Endothelial cell of umbilical vein (primary cell): ENCODE data around the gene RUNDC1. TPM values are rescaled to one million over a fixed set of nuclear protein-coding genes. Genes with fewer than 3 reads are reported as not detected.

Experiments
- BruUV-seq: library from RNA; stranded (reverse); fragments of 400-500 nt; replicated peaks from 2 replicates; lab custom pipeline; 2021; lab: Mats Ljungman, UMichigan
- CTCF ChIA-PET: fragments of 300-600, 350-600 bp; sonication (Branson Sonifier 250); formaldehyde crosslinking; loops from one replicate; lab custom pipeline; 2021; ENCODE audit warnings: antibody characterized with exemption, inconsistent platforms; lab: Charles Lee
- POLR2A ChIA-PET: fragments of 300-600, 350-600 bp; sonication (Branson Sonifier 250); formaldehyde crosslinking; loops from one replicate; lab custom pipeline; 2021; ENCODE audit warnings: antibody characterized with exemption, inconsistent platforms; lab: Charles Lee
- DNase-seq: peaks from one replicate; pipeline ENCODE4 v3.0.0-alpha.2; 2011; ENCODE audit warnings: low read depth, low spot score
- FAIRE-seq: peaks from 2 replicates; lab custom pipeline; 2011; peaks lifted over from hg19 to GRCh38; lab: Jason Lieb, UNC
- H2AFZ ChIP-seq: 2 replicates; pipeline ENCODE4 v1.6.0; 2012; ENCODE audit warnings: low read depth, low read length, control low read depth, inconsistent platforms
- H3K27ac ChIP-seq: 2 replicates; pipeline ENCODE4 v1.5.1; 2011; ENCODE audit warnings: low read depth, mild to moderate bottlenecking, control low read depth, low read length, moderate library complexity; ENCODE audit not compliant: insufficient read depth
- H3K27me3 ChIP-seq, 2 experiments: 2 replicates each; pipeline versions ENCODE4 v1.6.0 to v1.6.1; 2011; ENCODE audit warnings: low read length in 2 of 2, mixed read lengths in 1 of 2; ENCODE audit not compliant: control insufficient read depth in 2 of 2, insufficient read depth in 2 of 2
- H3K36me3 ChIP-seq, 2 experiments: 2 replicates in 1 of 2; 3 replicates in 1 of 2; pipeline ENCODE4 v1.5.1; 2011; ENCODE audit warnings: low read length in 2 of 2, mild to moderate bottlenecking in 1 of 2, moderate library complexity in 1 of 2; ENCODE audit not compliant: control insufficient read depth in 2 of 2, insufficient read depth in 2 of 2; ENCODE audit errors: extremely low read depth in 1 of 2
- H3K4me1 ChIP-seq: 3 replicates; pipeline ENCODE4 v1.5.1; 2011; ENCODE audit warnings: mild to moderate bottlenecking, low read length; ENCODE audit not compliant: control insufficient read depth, insufficient read depth; ENCODE audit errors: extremely low read depth
- H3K4me2 ChIP-seq: 2 replicates; pipeline ENCODE4 v1.6.1; 2011; ENCODE audit warnings: low read length, control low read depth, mixed read lengths; ENCODE audit not compliant: insufficient read depth
- H3K4me3 ChIP-seq, 3 experiments: fragments of 200-600 bp in 1 of 3; sonication (generic), shearing (Covaris generic) in 1 of 3; replicated peaks in 1 of 3; 2 replicates each; pipeline ENCODE4 v1.5.1; 2011 to 2016; ENCODE audit warnings: control low read depth in 3 of 3, low read length in 3 of 3, mild to moderate bottlenecking in 2 of 3, inconsistent platforms in 1 of 3, low read depth in 1 of 3, moderate library complexity in 1 of 3; ENCODE audit not compliant: insufficient read depth in 1 of 3
- H3K79me2 ChIP-seq: 2 replicates; pipeline ENCODE4 v1.6.0; 2012; ENCODE audit warnings: low read length, inconsistent platforms; ENCODE audit not compliant: control insufficient read depth, insufficient read depth
- H3K9ac ChIP-seq: replicated peaks from 2 replicates; pipeline ENCODE3; 2011; ENCODE audit warnings: low read length, control low read depth; ENCODE audit not compliant: insufficient read depth; ENCODE audit errors: extremely low read depth
- H3K9me1 ChIP-seq: replicated peaks from 3 replicates; pipeline ENCODE4 v1.6.0; 2011; ENCODE audit warnings: mild to moderate bottlenecking, low read length; ENCODE audit not compliant: control insufficient read depth, insufficient read depth; ENCODE audit errors: extremely low read depth
- H3K9me3 ChIP-seq: replicated peaks from 2 replicates; pipeline ENCODE4 v1.5.1; 2012; ENCODE audit warnings: low read length, inconsistent platforms; ENCODE audit not compliant: control insufficient read depth, insufficient read depth
- H4K20me1 ChIP-seq: replicated peaks from 2 replicates; pipeline ENCODE3; 2011; ENCODE audit warnings: mild to moderate bottlenecking, low read length; ENCODE audit not compliant: control insufficient read depth, insufficient read depth; ENCODE audit errors: extremely low read depth
- EZH2 ChIP-seq: IDR thresholded peaks from 2 replicates; pipeline ENCODE4 v1.6.1; 2012; ENCODE audit warnings: borderline replicate concordance, low read depth, mild to moderate bottlenecking, moderate library complexity, low read length, inconsistent platforms; ENCODE audit not compliant: severe bottlenecking
- FOS ChIP-seq: IDR thresholded peaks from 2 replicates; pipeline ENCODE4 v1.6.1; 2011; ENCODE audit warnings: mild to moderate bottlenecking, low read length, moderate library complexity, borderline replicate concordance; ENCODE audit not compliant: insufficient read depth
- GATA2 ChIP-seq: IDR thresholded peaks from 2 replicates; pipeline ENCODE4 v1.7.0; 2011; ENCODE audit warnings: low read depth, mild to moderate bottlenecking, moderate library complexity, mixed read lengths, low read length; ENCODE audit not compliant: insufficient read length, insufficient read depth
- JUN ChIP-seq: IDR thresholded peaks from 2 replicates; pipeline ENCODE4 v1.6.1; 2011; ENCODE audit warnings: borderline replicate concordance, low read depth; ENCODE audit not compliant: insufficient read length, insufficient read depth
- MAX ChIP-seq: IDR thresholded peaks from 2 replicates; pipeline ENCODE4 v1.6.1; 2011; ENCODE audit not compliant: insufficient read depth, insufficient read length
- MYC ChIP-seq: IDR thresholded peaks from one replicate; pipeline ENCODE4 v1.6.1; 2011; ENCODE audit warnings: mild to moderate bottlenecking, low read depth, low read length
- POLR2A ChIP-seq: IDR thresholded peaks from 2 replicates; pipeline ENCODE4 v1.6.1; 2012; ENCODE audit warnings: low read depth, mild to moderate bottlenecking, control low read depth, low read length
- POLR2AphosphoS5 ChIP-seq: IDR thresholded peaks from 2 replicates; pipeline ENCODE4 v1.6.1; 2012; ENCODE audit warnings: low read depth, mild to moderate bottlenecking, control low read depth, low read length, moderate library complexity; ENCODE audit not compliant: insufficient read depth
- dilution Hi-C: fragments of 300-500 bp; cut with MboI; formaldehyde crosslinking; loops from one replicate; pipeline ENCODE4 v1.15.0; 2019; ENCODE audit warnings: low sequenced_read_pairs; ENCODE audit not compliant: extremely low pct_ligation_motif_present
- intact Hi-C: fragments of 100-400 bp; cut with micrococcal nuclease; formaldehyde crosslinking; loops from one replicate; pipeline ENCODE4 v1.10.0; 2022
- polyA plus RNA-seq, 4 experiments: library from polyadenylated mRNA; depleted of rRNA in 3 of 4; stranded (reverse) in 3 of 4; unstranded in 1 of 4; fragments of >200 nt; gene quantifications; 2 replicates each; pipeline versions ENCODE4 v1.2.1 to v1.2.3, GENCODE V29; 2011 to 2012; ENCODE audit warnings: missing spikeins in 1 of 4
- total RNA-seq: library from RNA; stranded (reverse); gene quantifications from 2 replicates; pipeline ENCODE4 v1.2.3, GENCODE V29; 2021

RUNDC1 gene
- total and polyA plus RNA-seq, 2 donors (not counting 3 experiments of a cell fraction or from before 2014, with no cell fraction given) = 9.2 to 12.0 TPM

GRCh38 chr17:43018008-43018853, 37.9 kb downstream of the RUNDC1 start:
- BruUV-seq = no TSS peak
- Histone ChIP-seq H4K20me1 (no peaks in the 10 kb centered on the region), H3K4me1 (peaks cover 37% of the 10 kb centered on the region), H3K36me3 (peaks cover 3 to 34% of the 10 kb centered on the region in 2 experiments), H3K27me3 (no peaks in the 10 kb centered on the region), H3K9me3 (no peaks in the 10 kb centered on the region), H3K9ac (no peak overlapping the region), H3K9me1 (no peaks in the 10 kb centered on the region), H3K79me2 (peaks cover 37% of the 10 kb centered on the region), H3K27ac (no peak overlapping the region), H2AFZ (no peak overlapping the region), H3K4me2 (peak overlapping the region; percentile 13), H3K4me3 (no peak overlapping the region)
- ChIA-PET CTCF (interaction anchor here (0.9 to 5.5 kb wide), 4 partner anchors 12 to 154 kb away, joined by 4 to 22 read pairs (median 6); partner anchors contain the start of genes IFI35 and RPL27), POLR2A (no interaction called here)
- DNase-seq (no peak), FAIRE-seq (peak; percentile 78)
- no peak for TF ChIP-seq JUN
- no peak for TF ChIP-seq POLR2AphosphoS5
- TF ChIP-seq EZH2 = no peak
- no peak for TF ChIP-seq POLR2A
- no peak for TF ChIP-seq GATA2
- no peak for TF ChIP-seq MYC
- no peak for TF ChIP-seq MAX
- no peak for TF ChIP-seq FOS
- dilution Hi-C loops (no loop called here), intact Hi-C loops (no loop called here)
